Parathyroid adenoma (tissue), 2 donors: ENCODE measurements around the gene LAMC2.

Experiments used
- H2AFZ ChIP-seq: fragments of 300-600 bp; sonication (generic); one replicate; pipeline ENCODE4 v1.7.0; 2017; ENCODE audit warnings: antibody characterized with exemption, mild to moderate bottlenecking
- H3K27ac ChIP-seq: fragments of 300-600 bp; sonication (generic); one replicate; pipeline ENCODE4 v1.7.0; 2017
- H3K27me3 ChIP-seq: fragments of 300-600 bp; sonication (generic); one replicate; pipeline ENCODE4 v1.7.0; 2017; ENCODE audit warnings: low read length; ENCODE audit not compliant: control insufficient read depth, insufficient read depth
- H3K36me3 ChIP-seq: fragments of 300-600 bp; sonication (generic); one replicate; pipeline ENCODE4 v1.7.0; 2017; ENCODE audit warnings: low read length; ENCODE audit not compliant: control insufficient read depth, insufficient read depth
- H3K4me1 ChIP-seq: fragments of 300-600 bp; sonication (generic); one replicate; pipeline ENCODE4 v1.7.0; 2017; ENCODE audit warnings: control low read depth
- H3K4me2 ChIP-seq: fragments of 300-600 bp; sonication (generic); one replicate; pipeline ENCODE4 v1.7.0; 2017; ENCODE audit warnings: low read length
- H3K4me3 ChIP-seq: fragments of 300-600 bp; sonication (generic); one replicate; pipeline ENCODE4 v1.7.0; 2017; ENCODE audit warnings: low read depth, low read length
- H3K79me2 ChIP-seq: fragments of 300-600 bp; sonication (generic); one replicate; pipeline ENCODE4 v1.7.0; 2017; ENCODE audit warnings: control low read depth
- H3K9ac ChIP-seq: fragments of 300-600 bp; sonication (generic); one replicate; pipeline ENCODE4 v1.7.0; 2017; ENCODE audit warnings: mild to moderate bottlenecking
- H3K9me3 ChIP-seq: fragments of 300-600 bp; sonication (generic); one replicate; pipeline ENCODE4 v1.7.0; 2017; ENCODE audit warnings: low read length; ENCODE audit not compliant: control insufficient read depth
- TF ChIP-seq, protein P1 (sequence below): fragments of 300-600 bp; sonication (generic); IDR thresholded peaks from one replicate; pipeline ENCODE4 v1.7.0; 2017; ENCODE audit warnings: antibody characterized with exemption, mild to moderate bottlenecking
- donor health status: primary hyperparathyroidism.

The LAMC2 gene

DNA sequence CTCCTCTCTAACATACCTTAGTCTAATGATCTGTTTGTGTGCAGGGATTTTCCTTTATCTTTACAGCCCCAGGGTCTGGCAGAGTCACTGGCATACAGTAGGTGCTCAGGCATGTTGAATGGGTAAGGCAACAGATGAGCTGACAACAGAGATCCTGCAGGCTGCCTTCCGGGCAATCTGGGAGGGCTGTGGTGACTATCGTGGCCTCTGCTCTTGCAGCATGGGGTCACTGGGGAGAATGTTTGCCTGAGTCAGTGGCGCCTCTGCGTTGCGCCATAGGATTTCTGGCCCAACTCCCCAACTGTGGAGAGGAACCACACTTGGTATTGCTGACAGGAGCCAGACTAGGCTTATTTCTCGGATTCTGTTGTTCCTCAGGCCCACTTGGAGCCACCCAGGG lies 93.8 kb downstream of the LAMC2 start:
- H3K4me3 ChIP-seq = no peak overlapping the region
- no peaks in the 10 kb centered on the region for H3K9me3 ChIP-seq
- H3K27ac ChIP-seq = no peak overlapping the region
- TF ChIP-seq, protein P1, sequence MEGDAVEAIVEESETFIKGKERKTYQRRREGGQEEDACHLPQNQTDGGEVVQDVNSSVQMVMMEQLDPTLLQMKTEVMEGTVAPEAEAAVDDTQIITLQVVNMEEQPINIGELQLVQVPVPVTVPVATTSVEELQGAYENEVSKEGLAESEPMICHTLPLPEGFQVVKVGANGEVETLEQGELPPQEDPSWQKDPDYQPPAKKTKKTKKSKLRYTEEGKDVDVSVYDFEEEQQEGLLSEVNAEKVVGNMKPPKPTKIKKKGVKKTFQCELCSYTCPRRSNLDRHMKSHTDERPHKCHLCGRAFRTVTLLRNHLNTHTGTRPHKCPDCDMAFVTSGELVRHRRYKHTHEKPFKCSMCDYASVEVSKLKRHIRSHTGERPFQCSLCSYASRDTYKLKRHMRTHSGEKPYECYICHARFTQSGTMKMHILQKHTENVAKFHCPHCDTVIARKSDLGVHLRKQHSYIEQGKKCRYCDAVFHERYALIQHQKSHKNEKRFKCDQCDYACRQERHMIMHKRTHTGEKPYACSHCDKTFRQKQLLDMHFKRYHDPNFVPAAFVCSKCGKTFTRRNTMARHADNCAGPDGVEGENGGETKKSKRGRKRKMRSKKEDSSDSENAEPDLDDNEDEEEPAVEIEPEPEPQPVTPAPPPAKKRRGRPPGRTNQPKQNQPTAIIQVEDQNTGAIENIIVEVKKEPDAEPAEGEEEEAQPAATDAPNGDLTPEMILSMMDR = no peak
- H3K9ac ChIP-seq = no peak overlapping the region
- no peaks in the 10 kb centered on the region for H3K79me2 ChIP-seq
- H3K4me1 ChIP-seq = no peaks in the 10 kb centered on the region
- no peaks in the 10 kb centered on the region for H3K36me3 ChIP-seq
- no peak overlapping the region for H3K4me2 ChIP-seq
- no peak overlapping the region for H2AFZ ChIP-seq
- H3K27me3 ChIP-seq = no peaks in the 10 kb centered on the region

DNA sequence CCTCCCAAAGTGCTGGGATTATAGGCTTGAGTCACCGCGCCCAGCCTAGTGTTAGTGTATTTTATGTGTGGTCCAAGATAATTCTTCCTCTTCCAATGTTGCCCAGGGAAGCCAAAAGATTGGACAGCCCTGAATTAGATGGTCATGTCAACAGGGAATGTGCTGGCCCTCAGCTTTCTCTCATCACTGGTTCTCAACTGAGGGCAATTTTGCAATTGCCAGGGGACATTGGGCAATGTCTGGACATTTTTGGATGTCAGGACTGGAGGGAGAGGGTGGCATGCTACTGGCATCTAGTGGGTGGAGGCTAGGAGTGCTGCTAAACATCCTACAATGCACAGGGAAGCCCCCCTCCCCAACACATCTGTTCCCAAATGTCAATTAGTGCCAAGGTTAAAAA lies 95.0 kb downstream of the LAMC2 start:
- TF ChIP-seq, protein P1 = no peak
- no peak overlapping the region for H3K4me3 ChIP-seq
- no peaks in the 10 kb centered on the region for H3K4me1 ChIP-seq
- H2AFZ ChIP-seq = no peak overlapping the region
- H3K36me3 ChIP-seq = no peaks in the 10 kb centered on the region
- H3K9me3 ChIP-seq = no peaks in the 10 kb centered on the region
- H3K79me2 ChIP-seq = no peaks in the 10 kb centered on the region
- H3K27me3 ChIP-seq = no peaks in the 10 kb centered on the region
- no peak overlapping the region for H3K4me2 ChIP-seq
- H3K27ac ChIP-seq = no peak overlapping the region
- no peak overlapping the region for H3K9ac ChIP-seq

- no peaks in the 10 kb centered on the region for H3K27me3 ChIP-seq
- no peak overlapping the region for H3K27ac ChIP-seq
- H3K79me2 ChIP-seq = no peaks in the 10 kb centered on the region
- H2AFZ ChIP-seq = peak overlapping the region; percentile 42
- H3K4me3 ChIP-seq = peak overlapping the region; percentile 11
- no peaks in the 10 kb centered on the region for H3K9me3 ChIP-seq
- no peak overlapping the region for H3K9ac ChIP-seq
- TF ChIP-seq, protein P1 = peak; percentile 83
- no peaks in the 10 kb centered on the region for H3K4me1 ChIP-seq
- no peak overlapping the region for H3K4me2 ChIP-seq
- no peaks in the 10 kb centered on the region for H3K36me3 ChIP-seq
Observed at GRCh38 chr1:183281553-183282091, 95.6 kb downstream of the LAMC2 start.

- no peak overlapping the region for H3K9ac ChIP-seq
- H3K4me3 ChIP-seq = no peak overlapping the region
- H3K4me1 ChIP-seq = no peaks in the 10 kb centered on the region
Observed at GRCh38 chr1:183282101-183282855, 96.2 kb downstream of the LAMC2 start.

More at GRCh38 chr1:183282101-183282855, 96.2 kb downstream of the LAMC2 start:
- TF ChIP-seq, protein P1 = no peak
- H3K79me2 ChIP-seq = no peaks in the 10 kb centered on the region
- H3K27me3 ChIP-seq = no peaks in the 10 kb centered on the region
- H2AFZ ChIP-seq = no peak overlapping the region
- no peaks in the 10 kb centered on the region for H3K9me3 ChIP-seq
- no peaks in the 10 kb centered on the region for H3K36me3 ChIP-seq
- no peak overlapping the region for H3K27ac ChIP-seq
- H3K4me2 ChIP-seq = no peak overlapping the region
